Duodenal mucosa (tissue), 2 donors: ENCODE measurements around the gene IL1R2.

Experiments
- H3K27ac ChIP-seq: one replicate; pipeline ENCODE4 v1.7.0; 2013; ENCODE audit warnings: low read depth, low read length
- H3K27me3 ChIP-seq, 2 donors: one replicate each; pipeline ENCODE4 v1.7.0; 2013; ENCODE audit warnings: low read length in 2 of 2, control low read depth in 1 of 2; ENCODE audit not compliant: insufficient read depth in 2 of 2, control insufficient read depth in 1 of 2
- H3K36me3 ChIP-seq, 2 donors: one replicate each; pipeline ENCODE4 v1.7.0; 2013; ENCODE audit warnings: low read length in 2 of 2, control low read depth in 1 of 2; ENCODE audit not compliant: insufficient read depth in 2 of 2, control insufficient read depth in 1 of 2
- H3K4me1 ChIP-seq, 2 donors: one replicate each; pipeline ENCODE4 v1.7.0; 2013; ENCODE audit warnings: low read length in 2 of 2, control low read depth in 1 of 2; ENCODE audit not compliant: insufficient read depth in 2 of 2, control insufficient read depth in 1 of 2
- H3K4me3 ChIP-seq, 2 donors: one replicate each; pipeline ENCODE4 v1.7.0; 2013; ENCODE audit warnings: low read length in 2 of 2, low read depth in 1 of 2
- H3K9ac ChIP-seq, 2 donors: one replicate each; pipeline ENCODE4 v1.7.0; 2013; ENCODE audit warnings: low read length in 2 of 2, low read depth in 1 of 2
- H3K9me3 ChIP-seq, 2 donors: one replicate each; pipeline ENCODE4 v1.7.0; 2013; ENCODE audit warnings: low read length in 2 of 2, control low read depth in 1 of 2; ENCODE audit not compliant: control insufficient read depth in 1 of 2

Gene IL1R2

GRCh38 chr2:102005449-102005848, 13.7 kb downstream of the IL1R2 start:
- no peaks in the 10 kb centered on the region for H3K27me3 ChIP-seq

GRCh38 chr2:102005989-102006885, 14.5 kb downstream of the IL1R2 start:
- Histone ChIP-seq H3K4me3 (no peak overlapping the region), H3K4me1 (peaks cover 0 to 7% of the 10 kb centered on the region in 2 donors), H3K36me3 (no peaks in the 10 kb centered on the region), H3K9me3 (no peaks in the 10 kb centered on the region), H3K27ac (no peak overlapping the region), H3K27me3 (no peaks in the 10 kb centered on the region), H3K9ac (no peak overlapping the region)

More at GRCh38 chr2:102005449-102005848, 13.7 kb downstream of the IL1R2 start:
- Histone ChIP-seq H3K36me3 (no peaks in the 10 kb centered on the region), H3K9ac (no peak overlapping the region), H3K9me3 (no peaks in the 10 kb centered on the region), H3K4me1 (peaks cover 0 to 7% of the 10 kb centered on the region in 2 donors), H3K27ac (no peak overlapping the region), H3K4me3 (no peak overlapping the region)

GRCh38 chr2:102006886-102007278, 15.1 kb downstream of the IL1R2 start:
- H3K9ac ChIP-seq = no peak overlapping the region
- H3K27me3 ChIP-seq = no peaks in the 10 kb centered on the region
- H3K27ac ChIP-seq = no peak overlapping the region
- no peak overlapping the region for H3K4me3 ChIP-seq
- peaks cover 0 to 7% of the 10 kb centered on the region in 2 donors for H3K4me1 ChIP-seq
- H3K9me3 ChIP-seq = no peaks in the 10 kb centered on the region
- H3K36me3 ChIP-seq = no peaks in the 10 kb centered on the region

- Histone ChIP-seq H3K9me3 (no peaks in the 10 kb centered on the region), H3K4me3 (no peak overlapping the region), H3K27me3 (no peaks in the 10 kb centered on the region), H3K9ac (no peak overlapping the region), H3K4me1 (peaks cover 0 to 7% of the 10 kb centered on the region in 2 donors), H3K36me3 (no peaks in the 10 kb centered on the region), H3K27ac (no peak overlapping the region)
Observed at GRCh38 chr2:102008490-102008889, 16.7 kb downstream of the IL1R2 start.

- Histone ChIP-seq H3K27me3 (no peaks in the 10 kb centered on the region), H3K36me3 (no peaks in the 10 kb centered on the region), H3K9ac (no peak overlapping the region), H3K27ac (no peak overlapping the region), H3K4me1 (peaks cover 0 to 6% of the 10 kb centered on the region in 2 donors), H3K9me3 (no peaks in the 10 kb centered on the region), H3K4me3 (no peak overlapping the region)
Observed at GRCh38 chr2:102009557-102009956, 17.8 kb downstream of the IL1R2 start.

GRCh38 chr2:102010902-102011301, 19.1 kb downstream of the IL1R2 start:
- Histone ChIP-seq H3K36me3 (no peaks in the 10 kb centered on the region), H3K9me3 (no peaks in the 10 kb centered on the region), H3K4me3 (no peak overlapping the region), H3K9ac (no peak overlapping the region), H3K27me3 (no peaks in the 10 kb centered on the region), H3K27ac (no peak overlapping the region), H3K4me1 (no peaks in the 10 kb centered on the region)

GRCh38 chr2:102012061-102012614, 20.4 kb downstream of the IL1R2 start:
- H3K27me3 ChIP-seq = no peaks in the 10 kb centered on the region
- no peak overlapping the region for H3K4me3 ChIP-seq
- no peaks in the 10 kb centered on the region for H3K36me3 ChIP-seq
- H3K9me3 ChIP-seq = no peaks in the 10 kb centered on the region
- H3K27ac ChIP-seq = no peak overlapping the region
- no peak overlapping the region for H3K9ac ChIP-seq
- no peaks in the 10 kb centered on the region for H3K4me1 ChIP-seq

- Histone ChIP-seq H3K4me1 (no peaks in the 10 kb centered on the region), H3K9me3 (no peaks in the 10 kb centered on the region), H3K36me3 (no peaks in the 10 kb centered on the region), H3K27me3 (no peaks in the 10 kb centered on the region), H3K27ac (no peak overlapping the region), H3K4me3 (no peak overlapping the region), H3K9ac (no peak overlapping the region)
Observed at GRCh38 chr2:102013206-102014040, 21.7 kb downstream of the IL1R2 start.

GRCh38 chr2:102014041-102014345, 22.2 kb downstream of the IL1R2 start:
- Histone ChIP-seq H3K9ac (no peak overlapping the region), H3K9me3 (no peaks in the 10 kb centered on the region), H3K27ac (no peak overlapping the region), H3K27me3 (no peaks in the 10 kb centered on the region), H3K4me3 (no peak overlapping the region), H3K36me3 (no peaks in the 10 kb centered on the region), H3K4me1 (no peaks in the 10 kb centered on the region)

GRCh38 chr2:102015399-102015798, 23.6 kb downstream of the IL1R2 start:
- Histone ChIP-seq H3K4me3 (no peak overlapping the region), H3K27ac (no peak overlapping the region), H3K4me1 (no peaks in the 10 kb centered on the region), H3K9ac (no peak overlapping the region), H3K27me3 (no peaks in the 10 kb centered on the region), H3K9me3 (no peaks in the 10 kb centered on the region), H3K36me3 (no peaks in the 10 kb centered on the region)
